ENCODE results near the gene TLL2.

TLL2 gene

DNA sequence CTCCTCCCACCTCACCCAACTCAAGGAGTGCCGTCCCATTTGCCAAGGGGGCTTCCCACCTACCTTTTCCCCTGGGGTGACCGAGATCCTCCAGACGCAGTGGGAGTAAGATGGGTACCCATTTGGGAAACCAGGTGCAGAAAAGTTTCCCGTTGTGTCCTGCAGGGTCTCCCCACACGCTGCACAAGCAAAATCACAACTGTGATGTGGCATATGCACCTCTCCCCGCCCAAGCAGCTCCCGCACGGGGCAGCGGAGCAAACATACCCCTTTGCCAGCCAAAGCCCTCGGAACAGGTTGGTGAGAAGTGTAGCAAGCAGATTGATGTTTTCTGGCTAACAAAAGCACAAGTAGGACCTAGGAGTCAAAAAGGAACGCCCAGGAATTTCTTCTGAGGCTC is 103.4 kb downstream of the TLL2 start:
- H3K4me3 ChIP-seq (ENCODE audit: low read length): no peak overlapping the region
- no peak for DNase-seq (ENCODE audit: low read depth)
- TF ChIP-seq, protein P1, sequence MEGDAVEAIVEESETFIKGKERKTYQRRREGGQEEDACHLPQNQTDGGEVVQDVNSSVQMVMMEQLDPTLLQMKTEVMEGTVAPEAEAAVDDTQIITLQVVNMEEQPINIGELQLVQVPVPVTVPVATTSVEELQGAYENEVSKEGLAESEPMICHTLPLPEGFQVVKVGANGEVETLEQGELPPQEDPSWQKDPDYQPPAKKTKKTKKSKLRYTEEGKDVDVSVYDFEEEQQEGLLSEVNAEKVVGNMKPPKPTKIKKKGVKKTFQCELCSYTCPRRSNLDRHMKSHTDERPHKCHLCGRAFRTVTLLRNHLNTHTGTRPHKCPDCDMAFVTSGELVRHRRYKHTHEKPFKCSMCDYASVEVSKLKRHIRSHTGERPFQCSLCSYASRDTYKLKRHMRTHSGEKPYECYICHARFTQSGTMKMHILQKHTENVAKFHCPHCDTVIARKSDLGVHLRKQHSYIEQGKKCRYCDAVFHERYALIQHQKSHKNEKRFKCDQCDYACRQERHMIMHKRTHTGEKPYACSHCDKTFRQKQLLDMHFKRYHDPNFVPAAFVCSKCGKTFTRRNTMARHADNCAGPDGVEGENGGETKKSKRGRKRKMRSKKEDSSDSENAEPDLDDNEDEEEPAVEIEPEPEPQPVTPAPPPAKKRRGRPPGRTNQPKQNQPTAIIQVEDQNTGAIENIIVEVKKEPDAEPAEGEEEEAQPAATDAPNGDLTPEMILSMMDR (IDR thresholded peaks at IDR 0.05; ENCODE audit: insufficient read depth, low read depth, low read length, missing control alignments): no peak

DNA sequence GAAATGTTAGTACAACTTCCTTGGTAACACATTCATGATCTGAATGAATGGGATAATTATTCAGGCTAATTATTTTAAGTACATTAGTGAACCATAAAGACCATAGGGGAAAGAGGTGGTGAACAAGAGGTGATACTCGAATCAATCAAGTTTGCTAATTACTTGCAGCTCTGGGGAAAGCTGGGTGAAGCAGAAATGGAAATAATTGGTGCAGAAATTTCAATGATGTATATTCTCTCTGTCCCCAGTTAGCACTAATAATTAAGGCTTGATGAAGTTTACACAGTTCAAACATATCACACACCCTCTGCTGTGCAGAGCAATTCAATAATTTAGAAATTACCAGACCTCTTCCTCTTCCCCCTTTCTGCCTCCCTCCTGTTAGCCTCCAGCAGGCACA is 105.5 kb downstream of the TLL2 start:
- no peak for DNase-seq (ENCODE audit: low read depth)
- no peak overlapping the region for H3K4me3 ChIP-seq (ENCODE audit: low read length)
- TF ChIP-seq, protein P1 (IDR thresholded peaks at IDR 0.05; ENCODE audit: insufficient read depth, low read depth, low read length, missing control alignments): no peak

DNA sequence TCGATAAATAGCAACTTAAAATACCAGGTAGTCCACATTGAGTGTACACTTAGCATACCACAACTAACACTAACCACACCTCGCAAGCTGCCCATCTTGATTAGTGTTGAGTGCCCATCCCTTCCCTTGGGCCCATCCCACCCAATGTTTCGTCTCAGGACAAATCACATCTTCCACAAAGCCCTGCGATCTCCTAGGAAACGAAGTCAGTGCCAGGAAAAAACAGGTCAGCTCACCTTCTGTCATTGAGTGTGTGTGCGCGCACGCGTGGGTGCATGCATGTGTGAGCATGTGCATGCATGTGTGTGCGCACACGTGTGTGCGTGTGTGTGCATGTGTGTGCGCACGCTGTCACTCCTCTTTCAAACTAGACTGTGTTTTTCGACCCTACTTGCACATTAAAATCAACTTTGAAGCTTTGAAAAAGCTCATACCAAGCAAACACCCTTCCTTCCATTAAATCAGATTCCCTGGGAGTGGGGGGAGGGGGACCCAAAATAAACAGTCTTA is 106.1 kb downstream of the TLL2 start:
- DNase-seq (ENCODE audit: low read depth): no peak
- TF ChIP-seq, protein P1 (IDR thresholded peaks at IDR 0.05; ENCODE audit: insufficient read depth, low read depth, low read length, missing control alignments): no peak

DNA sequence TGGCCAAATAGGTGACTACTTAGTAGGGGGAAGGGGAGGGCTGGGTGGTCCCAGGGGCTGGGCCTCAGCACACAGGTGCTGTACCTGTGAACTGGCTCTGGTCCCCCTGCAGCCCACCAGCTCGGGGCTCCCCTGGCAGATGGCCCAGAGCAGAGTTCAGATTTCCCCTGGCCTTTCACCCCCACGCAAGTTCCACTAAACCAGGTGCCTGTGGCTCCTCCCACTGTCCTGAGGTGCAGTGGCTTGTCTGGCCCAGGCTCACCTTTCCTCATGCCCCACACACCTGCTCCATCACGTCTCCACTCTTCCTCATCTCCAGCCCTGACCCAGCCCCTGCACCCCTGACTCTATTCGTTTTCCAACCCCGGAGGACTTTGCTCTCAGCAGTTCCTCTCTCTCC is 107.6 kb downstream of the TLL2 start:
- TF ChIP-seq, protein P1 (IDR thresholded peaks at IDR 0.05; ENCODE audit: insufficient read depth, low read depth, low read length, missing control alignments): no peak
- DNase-seq (ENCODE audit: low read depth): no peak
- no peak overlapping the region for H3K4me3 ChIP-seq (ENCODE audit: low read length)

More for the DNA sequence above, 106.1 kb downstream of the TLL2 start:
- no peak overlapping the region for H3K4me3 ChIP-seq (ENCODE audit: low read length)

DNA sequence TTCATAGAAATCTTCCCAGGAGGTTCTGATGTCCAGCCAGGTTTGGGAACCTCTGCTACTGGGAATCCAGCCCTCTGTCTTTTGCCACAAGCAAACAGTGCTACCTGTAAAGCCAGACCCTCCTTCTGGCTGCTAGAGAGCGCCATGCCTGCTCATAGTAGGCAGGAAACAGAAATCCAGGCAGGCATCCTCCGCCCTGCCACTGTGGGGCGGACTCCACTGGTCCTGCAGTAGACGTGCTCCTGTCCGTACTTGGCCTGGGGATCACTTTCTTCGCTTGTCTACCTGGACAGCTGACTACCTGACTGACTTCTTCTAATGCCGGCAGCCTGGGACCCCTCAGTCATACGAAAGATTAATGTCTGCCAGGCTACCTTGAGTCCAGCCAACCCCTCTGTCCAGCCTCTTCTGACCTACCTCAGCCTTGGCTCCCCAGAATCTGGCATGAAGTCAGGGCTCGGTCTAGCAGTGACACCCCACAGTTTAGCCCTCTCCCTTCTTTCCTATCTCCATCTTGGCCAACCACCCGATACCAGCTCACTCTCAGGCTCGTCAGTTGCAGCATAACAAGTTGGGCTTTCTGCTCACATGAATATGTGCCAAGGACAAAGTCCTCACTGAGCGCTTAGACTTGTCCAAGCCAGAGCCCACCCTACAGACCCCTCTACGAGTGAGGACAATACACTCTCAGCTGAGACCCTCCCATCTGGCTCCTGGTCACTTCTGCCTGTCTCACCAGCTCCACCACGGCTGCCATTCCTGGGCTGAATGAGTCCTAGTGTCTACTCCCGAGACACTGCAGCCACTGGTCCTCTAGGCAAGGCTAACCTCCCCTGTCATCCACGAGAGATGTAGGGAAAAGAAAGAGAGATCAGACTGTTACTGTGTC is 111.1 kb downstream of the TLL2 start:
- no peak overlapping the region for H3K4me3 ChIP-seq (ENCODE audit: low read length)
- no peak for DNase-seq (ENCODE audit: low read depth)
- TF ChIP-seq, protein P1 (IDR thresholded peaks at IDR 0.05; ENCODE audit: insufficient read depth, low read depth, low read length, missing control alignments): no peak

DNA sequence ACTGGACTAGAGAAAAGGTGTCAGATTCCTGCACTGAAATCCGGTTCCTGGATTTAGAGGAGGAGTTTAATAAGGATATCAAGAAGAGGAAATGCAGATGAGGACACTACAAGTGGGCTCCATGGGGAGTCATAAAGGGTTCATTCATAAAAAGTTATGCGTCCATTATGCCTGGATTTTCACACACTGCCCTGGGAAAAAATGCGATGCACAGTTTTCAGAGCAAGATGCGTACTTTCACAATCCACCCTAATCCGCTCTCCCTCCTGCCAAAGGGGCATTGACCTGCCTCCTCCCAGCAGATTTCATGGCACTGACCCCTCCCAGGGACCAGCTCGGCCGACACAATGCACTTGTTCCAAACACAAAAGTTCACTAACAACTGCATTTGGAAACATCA is 112.7 kb downstream of the TLL2 start:
- TF ChIP-seq, protein P1 (IDR thresholded peaks at IDR 0.05; ENCODE audit: insufficient read depth, low read depth, low read length, missing control alignments): no peak
- no peak for DNase-seq (ENCODE audit: low read depth)
- H3K4me3 ChIP-seq (ENCODE audit: low read length): no peak overlapping the region

All from epithelial cell of esophagus (primary cell).